Renal cortical epithelial cell (primary cell): ENCODE measurements around the gene CGNL1. TPM values are rescaled to one million over a fixed set of nuclear protein-coding genes. Genes with fewer than 3 reads are reported as not detected.

ENCODE experiments used
- DNase-seq: peaks from one replicate; pipeline ENCODE4 v3.0.0-alpha.2; 2011; ENCODE audit warnings: low read depth
- total RNA-seq: library from RNA; depleted of rRNA; stranded (reverse); fragments of >200 nt; gene quantifications from 2 replicates; pipeline ENCODE4 v1.2.3, GENCODE V29; 2014

The CGNL1 gene
- total RNA-seq, 1 donor from 2014 or later, result 57.5 TPM

- DNase-seq, result no peak
Measured at GRCh38 chr15:57384816-57385215, 8.5 kb downstream of the CGNL1 start.

- DNase-seq, result no peak
Measured at GRCh38 chr15:57385923-57386390, 9.7 kb downstream of the CGNL1 start.

- no peak for DNase-seq
Measured at GRCh38 chr15:57386976-57387375, 10.7 kb downstream of the CGNL1 start.

- DNase-seq, result peak; percentile 59
Measured at GRCh38 chr15:57387564-57388076, 11.3 kb downstream of the CGNL1 start.

- peak; percentile 45 for DNase-seq
Measured at GRCh38 chr15:57388464-57388863, 12.2 kb downstream of the CGNL1 start.

- DNase-seq, result no peak
Measured at GRCh38 chr15:57389991-57390390, 13.7 kb downstream of the CGNL1 start.

- DNase-seq, result no peak
Measured at GRCh38 chr15:57390583-57390982, 14.3 kb downstream of the CGNL1 start.

GRCh38 chr15:57391537-57391936, 15.2 kb downstream of the CGNL1 start:
- no peak for DNase-seq

- DNase-seq, result no peak
Measured at GRCh38 chr15:57393061-57393460, 16.8 kb downstream of the CGNL1 start.

- peak; percentile 100 for DNase-seq
Measured at GRCh38 chr15:57395292-57395691, 19.0 kb downstream of the CGNL1 start.

- DNase-seq, result no peak
Measured at GRCh38 chr15:57398336-57398735, 22.0 kb downstream of the CGNL1 start.

- DNase-seq, result no peak
Measured at GRCh38 chr15:57401546-57401945, 25.2 kb downstream of the CGNL1 start.

GRCh38 chr15:57403017-57403416, 26.7 kb downstream of the CGNL1 start:
- no peak for DNase-seq

- DNase-seq, result no peak
Measured at GRCh38 chr15:57403566-57404325, 27.4 kb downstream of the CGNL1 start.

GRCh38 chr15:57405133-57405532, 28.8 kb downstream of the CGNL1 start:
- DNase-seq, result no peak

- DNase-seq, result no peak
Measured at GRCh38 chr15:57406062-57406772, 29.9 kb downstream of the CGNL1 start.

GRCh38 chr15:57410373-57410772, 34.1 kb downstream of the CGNL1 start:
- DNase-seq, result no peak

- no peak for DNase-seq
Measured at GRCh38 chr15:57411945-57412768, 35.9 kb downstream of the CGNL1 start.

GRCh38 chr15:57415602-57416001, 39.3 kb downstream of the CGNL1 start:
- DNase-seq, result no peak

- DNase-seq, result peak; percentile 87
Measured at GRCh38 chr15:57418635-57419034, 42.3 kb downstream of the CGNL1 start.

GRCh38 chr15:57419335-57419734, 43.0 kb downstream of the CGNL1 start:
- no peak for DNase-seq

- DNase-seq, result no peak
Measured at GRCh38 chr15:57421110-57421509, 44.8 kb downstream of the CGNL1 start.
